Hepatocyte (in vitro differentiated cells): Measurements from ENCODE around the gene ADA. TPM values are rescaled to one million over a fixed set of nuclear protein-coding genes. Genes with fewer than 3 reads are reported as not detected.
"Not testable (repeated sequence)": the region's sequence is repeated elsewhere in the genome, so short reads cannot be mapped to it uniquely, and the experiment has no call there.

Source experiments
- DNase-seq: peaks from one replicate; pipeline ENCODE4 v3.0.0-alpha.2; 2016; ENCODE audit warnings: low spot score
- H2AFZ ChIP-seq: fragments of 200-600 bp; sonication (generic); 2 replicates; pipeline ENCODE4 v1.6.0; 2016; ENCODE audit warnings: antibody characterized with exemption, mild to moderate bottlenecking
- H3K27ac ChIP-seq: fragments of 200-600 bp; sonication (generic); 2 replicates; pipeline ENCODE4 v1.5.1; 2016; ENCODE audit warnings: mild to moderate bottlenecking
- H3K27me3 ChIP-seq: fragments of 200-600 bp; sonication (generic); 2 replicates; pipeline ENCODE4 v1.6.1; 2016
- H3K36me3 ChIP-seq: fragments of 200-600 bp; sonication (generic); replicated peaks from 2 replicates; pipeline ENCODE4 v1.5.1; 2016; ENCODE audit warnings: low read depth; ENCODE audit not compliant: insufficient read depth
- H3K4me1 ChIP-seq: fragments of 200-600 bp; sonication (generic); 2 replicates; pipeline ENCODE4 v1.5.1; 2016; ENCODE audit warnings: mild to moderate bottlenecking, moderate library complexity; ENCODE audit not compliant: insufficient read depth
- H3K4me2 ChIP-seq: fragments of 200-600 bp; sonication (generic); 2 replicates; pipeline ENCODE4 v1.6.0; 2016
- H3K4me3 ChIP-seq: fragments of 200-600 bp; sonication (generic); 2 replicates; pipeline ENCODE4 v1.5.1; 2016; ENCODE audit warnings: mild to moderate bottlenecking
- H3K79me2 ChIP-seq: fragments of 200-600 bp; sonication (generic); 2 replicates; pipeline ENCODE4 v1.6.0; 2017; ENCODE audit warnings: mild to moderate bottlenecking
- H3K9me2 ChIP-seq: fragments of 200-600 bp; sonication (generic); replicated peaks from 2 replicates; pipeline ENCODE4 v1.6.0; 2017; ENCODE audit warnings: mild to moderate bottlenecking; ENCODE audit not compliant: insufficient read depth
- H3K9me3 ChIP-seq: fragments of 200-600 bp; sonication (generic); 2 replicates; pipeline ENCODE4 v1.5.1; 2016; ENCODE audit warnings: low read depth, mild to moderate bottlenecking
- H4K20me1 ChIP-seq: fragments of 200-600 bp; sonication (generic); 2 replicates; pipeline ENCODE4 v1.6.0; 2016; ENCODE audit warnings: mild to moderate bottlenecking; ENCODE audit not compliant: insufficient read depth, poor library complexity, severe bottlenecking
- EZH2 ChIP-seq: fragments of 200-600 bp; sonication (generic); IDR thresholded peaks from 2 replicates; pipeline ENCODE4 v1.6.1; 2016; ENCODE audit warnings: antibody characterized with exemption, mild to moderate bottlenecking, borderline replicate concordance
- EZH2phosphoT487 ChIP-seq: fragments of 200-600 bp; sonication (generic); IDR thresholded peaks from one replicate; pipeline ENCODE4 v1.6.1; 2018; ENCODE audit warnings: antibody characterized with exemption, mild to moderate bottlenecking, low read depth, moderate library complexity; ENCODE audit not compliant: unreplicated experiment, severe bottlenecking
- WGBS: methylation state at CpG from one replicate; pipeline ENCODE4 v1.1.6; 2016; ENCODE audit warnings: low lambda C conversion rate; ENCODE audit errors: missing lambda C conversion rate; 5-methylcytosine and 5-hydroxymethylcytosine counted together
- polyA plus RNA-seq: library from polyadenylated mRNA; unstranded; fragments of >200 nt; fragmentation: Nextera tagmentation; extraction: Ambion mirVana; gene quantifications from 2 replicates; pipeline ENCODE4 v1.2.1, GENCODE V29; 2016
- total RNA-seq: library from RNA; depleted of rRNA; stranded (reverse); fragments of >200 nt; gene quantifications from 2 replicates; pipeline ENCODE4 v1.2.3, GENCODE V29; 2014
- TF ChIP-seq, protein P1 (sequence below): fragments of 200-600 bp; sonication (generic); IDR thresholded peaks from 2 replicates; pipeline ENCODE4 v1.5.1; 2016; ENCODE audit warnings: antibody characterized with exemption, mild to moderate bottlenecking; ENCODE audit not compliant: poor library complexity

Gene ADA
- total and polyA plus RNA-seq, 2 experiments from 2014 or later: 10.4 to 13.5 TPM

DNA sequence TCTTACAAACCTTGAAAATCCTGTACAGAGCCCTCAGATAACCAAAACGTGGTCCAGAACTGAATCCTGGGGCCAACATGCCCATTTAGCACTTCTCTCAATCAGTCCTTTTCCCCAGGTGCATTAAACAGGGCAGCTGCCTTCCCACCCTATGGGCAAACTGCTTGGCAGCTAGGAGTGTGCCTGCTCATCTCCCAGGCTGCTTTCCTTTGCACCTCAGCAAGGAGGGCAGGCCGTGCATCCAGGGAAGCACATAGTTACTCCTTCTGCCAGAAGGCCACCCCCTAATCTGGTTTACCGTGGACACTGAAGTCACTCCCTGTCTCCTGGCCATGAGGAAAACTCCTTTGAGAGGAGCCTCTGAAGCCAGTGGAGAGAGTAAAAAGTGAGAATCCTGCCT, 59.1 kb downstream of the ADA start:
- no peak overlapping the region for H2AFZ ChIP-seq
- H3K4me1 ChIP-seq: peaks cover 10% of the 10 kb centered on the region
- DNase-seq: no peak
- H3K4me2 ChIP-seq: no peak overlapping the region
- 90% methylated on average over 3 of the region's 3 CpGs for WGBS
- no peak overlapping the region for H3K4me3 ChIP-seq
- H3K27ac ChIP-seq: no peak overlapping the region
- TF ChIP-seq, protein P1, sequence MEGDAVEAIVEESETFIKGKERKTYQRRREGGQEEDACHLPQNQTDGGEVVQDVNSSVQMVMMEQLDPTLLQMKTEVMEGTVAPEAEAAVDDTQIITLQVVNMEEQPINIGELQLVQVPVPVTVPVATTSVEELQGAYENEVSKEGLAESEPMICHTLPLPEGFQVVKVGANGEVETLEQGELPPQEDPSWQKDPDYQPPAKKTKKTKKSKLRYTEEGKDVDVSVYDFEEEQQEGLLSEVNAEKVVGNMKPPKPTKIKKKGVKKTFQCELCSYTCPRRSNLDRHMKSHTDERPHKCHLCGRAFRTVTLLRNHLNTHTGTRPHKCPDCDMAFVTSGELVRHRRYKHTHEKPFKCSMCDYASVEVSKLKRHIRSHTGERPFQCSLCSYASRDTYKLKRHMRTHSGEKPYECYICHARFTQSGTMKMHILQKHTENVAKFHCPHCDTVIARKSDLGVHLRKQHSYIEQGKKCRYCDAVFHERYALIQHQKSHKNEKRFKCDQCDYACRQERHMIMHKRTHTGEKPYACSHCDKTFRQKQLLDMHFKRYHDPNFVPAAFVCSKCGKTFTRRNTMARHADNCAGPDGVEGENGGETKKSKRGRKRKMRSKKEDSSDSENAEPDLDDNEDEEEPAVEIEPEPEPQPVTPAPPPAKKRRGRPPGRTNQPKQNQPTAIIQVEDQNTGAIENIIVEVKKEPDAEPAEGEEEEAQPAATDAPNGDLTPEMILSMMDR: no peak
- TF ChIP-seq EZH2 (no peak), EZH2phosphoT487 (no peak)
- H3K79me2 ChIP-seq: peaks cover 28% of the 10 kb centered on the region
- H3K27me3 ChIP-seq: no peaks in the 10 kb centered on the region
- no peaks in the 10 kb centered on the region for H3K9me2 ChIP-seq
- H3K36me3 ChIP-seq: no peaks in the 10 kb centered on the region
- no peaks in the 10 kb centered on the region for H4K20me1 ChIP-seq
- no peaks in the 10 kb centered on the region for H3K9me3 ChIP-seq

DNA sequence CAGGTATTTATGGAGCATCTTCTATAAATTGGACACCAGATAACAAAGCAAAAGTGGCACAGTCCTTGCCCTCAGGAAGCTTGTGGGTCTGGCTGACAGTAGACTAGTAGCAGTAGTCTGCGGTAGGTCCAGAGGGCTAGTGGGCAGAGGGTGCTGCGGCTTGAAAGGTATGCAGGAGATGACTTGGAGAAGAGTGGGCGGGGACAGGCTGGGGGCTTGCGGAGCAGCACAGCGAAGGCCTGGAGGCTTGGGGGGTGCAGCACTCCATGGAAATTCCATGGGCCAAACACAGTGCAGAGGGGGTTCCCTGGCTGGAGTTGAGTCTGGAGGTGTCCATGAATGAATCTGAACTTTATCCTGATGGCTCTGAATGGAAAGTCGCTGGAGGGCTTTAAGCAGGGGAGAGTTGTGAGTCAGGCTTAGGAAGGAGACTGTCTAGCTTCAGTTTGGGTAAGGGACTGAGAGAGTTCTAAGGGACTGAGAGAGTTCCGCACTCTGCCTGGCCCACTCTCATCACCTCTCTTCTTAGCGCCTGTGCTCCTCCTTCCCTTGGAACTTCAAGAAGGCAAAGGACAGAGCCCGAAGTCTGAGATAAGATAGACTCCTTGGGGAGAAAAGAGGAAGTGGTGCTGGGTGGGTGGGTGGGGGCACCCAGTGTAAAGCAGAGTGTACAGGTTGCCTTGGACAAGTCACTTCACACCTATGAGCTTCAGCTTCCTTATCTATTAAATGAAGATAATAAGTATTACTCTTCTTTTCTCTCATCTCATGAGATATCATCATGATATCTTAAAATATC, 60.3 kb downstream of the ADA start:
- WGBS: 92% methylated on average over 9 of the region's 9 CpGs
- H3K4me2 ChIP-seq: no peak overlapping the region
- H3K9me3 ChIP-seq: no peaks in the 10 kb centered on the region
- H4K20me1 ChIP-seq: no peaks in the 10 kb centered on the region
- no peak overlapping the region for H3K27ac ChIP-seq
- no peaks in the 10 kb centered on the region for H3K9me2 ChIP-seq
- H2AFZ ChIP-seq: no peak overlapping the region
- H3K4me1 ChIP-seq: peaks cover 16% of the 10 kb centered on the region
- TF ChIP-seq EZH2 (no peak), EZH2phosphoT487 (no peak)
- TF ChIP-seq, protein P1: no peak
- H3K27me3 ChIP-seq: no peaks in the 10 kb centered on the region
- H3K4me3 ChIP-seq: no peak overlapping the region
- DNase-seq: no peak
- peaks cover 35% of the 10 kb centered on the region for H3K79me2 ChIP-seq
- no peaks in the 10 kb centered on the region for H3K36me3 ChIP-seq

DNA sequence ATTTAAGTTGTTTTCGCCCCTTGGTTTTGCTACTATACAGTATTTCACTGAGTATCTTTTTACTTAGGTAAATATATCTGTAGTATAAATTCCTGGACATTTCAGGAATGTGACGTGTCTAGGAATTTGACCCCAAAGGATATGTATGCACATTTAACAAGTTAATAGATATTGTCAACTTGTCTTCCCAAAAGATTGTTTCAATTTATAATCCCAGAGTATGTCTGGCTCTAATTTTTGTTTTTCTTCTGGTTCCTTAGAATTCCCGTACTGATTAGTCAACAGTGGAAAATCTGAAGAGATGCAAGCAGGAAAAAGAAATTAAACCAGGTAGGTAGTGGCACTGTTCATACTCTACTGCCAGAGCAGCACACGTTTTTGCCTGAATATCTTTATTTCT, 62.0 kb downstream of the ADA start:
- no peaks in the 10 kb centered on the region for H3K36me3 ChIP-seq

DNA sequence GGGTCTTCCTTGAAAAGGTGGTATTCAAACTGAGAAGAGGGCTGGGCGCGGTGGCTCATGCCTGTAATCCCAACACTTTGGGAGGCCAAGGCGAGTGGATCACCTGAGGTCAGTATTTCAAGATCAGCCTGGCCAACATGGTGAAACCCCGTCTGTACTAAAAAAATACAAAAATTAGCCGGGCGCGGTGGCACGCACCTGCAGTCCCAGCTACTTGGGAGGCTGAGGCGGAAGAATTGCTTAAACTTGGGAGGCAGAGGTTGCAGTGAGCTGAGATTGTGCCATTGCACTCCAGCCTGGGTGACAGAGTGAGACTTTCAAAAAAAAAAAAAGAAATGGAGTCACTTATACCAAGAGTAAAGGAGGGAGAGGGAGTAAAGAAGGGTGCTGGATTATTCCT, 63.2 kb downstream of the ADA start:
- not testable (repeated sequence) for H3K9me2 ChIP-seq, DNase-seq, H3K4me2 ChIP-seq, H3K9me3 ChIP-seq, H3K27ac ChIP-seq, H2AFZ ChIP-seq, H4K20me1 ChIP-seq, H3K27me3 ChIP-seq, H3K4me3 ChIP-seq, H3K36me3 ChIP-seq
- H3K79me2 ChIP-seq: peaks cover 46% of the 10 kb centered on the region
- WGBS: 99% methylated on average over 9 of the region's 9 CpGs
- H3K4me1 ChIP-seq: peaks cover 25% of the 10 kb centered on the region

More for the DNA sequence above, 62.0 kb downstream of the ADA start:
- peaks cover 36% of the 10 kb centered on the region for H3K79me2 ChIP-seq
- H3K4me2 ChIP-seq: no peak overlapping the region
- H2AFZ ChIP-seq: no peak overlapping the region
- H3K4me1 ChIP-seq: peaks cover 21% of the 10 kb centered on the region
- H3K9me3 ChIP-seq: no peaks in the 10 kb centered on the region
- 73% methylated on average over 4 of the region's 4 CpGs for WGBS
- H3K27ac ChIP-seq: no peak overlapping the region
- H3K9me2 ChIP-seq: no peaks in the 10 kb centered on the region
- H4K20me1 ChIP-seq: no peaks in the 10 kb centered on the region
- DNase-seq: no peak
- H3K4me3 ChIP-seq: no peak overlapping the region
- TF ChIP-seq EZH2 (no peak), EZH2phosphoT487 (no peak)
- TF ChIP-seq, protein P1: no peak
- H3K27me3 ChIP-seq: no peaks in the 10 kb centered on the region
